ENCODE results near the gene ZFAND3.

GRCh38 chr6:37864250-37864649 is 44.7 kb downstream of the ZFAND3 start:
- TF ChIP-seq CTCF (IDR thresholded peaks at IDR 0.05) (no peak), POLR2AphosphoS5 (IDR thresholded peaks at IDR 0.05) (no peak), POLR2A (IDR thresholded peaks at IDR 0.05) (no peak)

All from upper lobe of left lung (tissue), 4 donors.